ENCODE results near the gene UQCC2.

Gene UQCC2

GRCh38 chr6:33688451-33689147 lies 22.9 kb downstream of the UQCC2 start:
- no peak for DNase-seq

GRCh38 chr6:33688006-33688405 lies 23.5 kb downstream of the UQCC2 start:
- DNase-seq = no peak

GRCh38 chr6:33686981-33687975 lies 24.2 kb downstream of the UQCC2 start:
- DNase-seq = no peak

- DNase-seq = no peak
Observed at GRCh38 chr6:33686225-33686924, 25.1 kb downstream of the UQCC2 start.

GRCh38 chr6:33685411-33686224 lies 25.9 kb downstream of the UQCC2 start:
- no peak for DNase-seq

- no peak for DNase-seq
Observed at GRCh38 chr6:33684983-33685382, 26.5 kb downstream of the UQCC2 start.

GRCh38 chr6:33684428-33684896 lies 27.0 kb downstream of the UQCC2 start:
- DNase-seq = no peak

GRCh38 chr6:33683576-33684427 lies 27.7 kb downstream of the UQCC2 start:
- DNase-seq = no peak

- no peak for DNase-seq
Observed at GRCh38 chr6:33683051-33683571, 28.4 kb downstream of the UQCC2 start.

GRCh38 chr6:33682341-33682740 lies 29.2 kb downstream of the UQCC2 start:
- no peak for DNase-seq

GRCh38 chr6:33679761-33680160 lies 31.7 kb downstream of the UQCC2 start:
- DNase-seq = no peak

GRCh38 chr6:33678932-33679490 lies 32.5 kb downstream of the UQCC2 start:
- no peak for DNase-seq

- no peak for DNase-seq
Observed at GRCh38 chr6:33678233-33678931, 33.1 kb downstream of the UQCC2 start.

GRCh38 chr6:33677689-33678088 lies 33.8 kb downstream of the UQCC2 start:
- no peak for DNase-seq

GRCh38 chr6:33677143-33677660 lies 34.3 kb downstream of the UQCC2 start:
- DNase-seq = no peak

GRCh38 chr6:33676416-33677142 lies 34.9 kb downstream of the UQCC2 start:
- DNase-seq = no peak

GRCh38 chr6:33675968-33676367 lies 35.5 kb downstream of the UQCC2 start:
- DNase-seq = no peak

- DNase-seq = no peak
Observed at GRCh38 chr6:33673851-33674250, 37.6 kb downstream of the UQCC2 start.

GRCh38 chr6:33672808-33673207 lies 38.7 kb downstream of the UQCC2 start:
- DNase-seq = no peak
